Suprapubic skin (tissue), 3 donors: Measurements from ENCODE around the gene AP3D1.

Experiments
- POLR2A ChIP-seq, 2 donors: fragments of 450-650 bp; IDR thresholded peaks; one replicate each; pipeline ENCODE4 v1.6.1; 2017; ENCODE audit warnings: antibody characterized with exemption in 2 of 2, mild to moderate bottlenecking in 2 of 2, moderate library complexity in 2 of 2
- TF ChIP-seq, protein P1 (sequence below), 2 donors: fragments of 200-600 bp in 1 of 2; fragments of 450-650 bp in 1 of 2; sonication (generic) in 1 of 2; IDR thresholded peaks; one replicate each; pipeline ENCODE4 v1.5.1; 2016 to 2019; ENCODE audit warnings: antibody characterized with exemption in 2 of 2, mild to moderate bottlenecking in 1 of 2, moderate library complexity in 1 of 2

DNA sequence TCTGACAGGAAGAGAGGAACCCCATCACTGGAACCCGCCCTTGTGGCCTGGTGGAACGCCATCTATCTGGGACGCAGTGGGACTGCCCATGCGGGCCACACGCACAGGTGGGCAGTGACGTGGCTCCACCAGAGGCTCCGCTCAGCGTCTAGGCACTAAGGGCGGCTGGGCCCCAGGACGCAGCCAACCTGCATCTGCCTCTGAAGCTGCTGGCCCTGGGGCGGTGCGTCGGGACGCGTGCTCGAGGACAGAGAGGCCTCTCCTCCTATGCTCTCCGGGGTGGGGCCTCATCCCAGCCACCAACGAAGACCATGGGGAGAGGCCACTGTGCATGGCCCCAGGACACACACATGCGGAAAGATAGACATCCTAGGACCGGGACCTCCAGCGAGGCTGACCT, 36.5 kb downstream of the AP3D1 start:
- TF ChIP-seq, protein P1, sequence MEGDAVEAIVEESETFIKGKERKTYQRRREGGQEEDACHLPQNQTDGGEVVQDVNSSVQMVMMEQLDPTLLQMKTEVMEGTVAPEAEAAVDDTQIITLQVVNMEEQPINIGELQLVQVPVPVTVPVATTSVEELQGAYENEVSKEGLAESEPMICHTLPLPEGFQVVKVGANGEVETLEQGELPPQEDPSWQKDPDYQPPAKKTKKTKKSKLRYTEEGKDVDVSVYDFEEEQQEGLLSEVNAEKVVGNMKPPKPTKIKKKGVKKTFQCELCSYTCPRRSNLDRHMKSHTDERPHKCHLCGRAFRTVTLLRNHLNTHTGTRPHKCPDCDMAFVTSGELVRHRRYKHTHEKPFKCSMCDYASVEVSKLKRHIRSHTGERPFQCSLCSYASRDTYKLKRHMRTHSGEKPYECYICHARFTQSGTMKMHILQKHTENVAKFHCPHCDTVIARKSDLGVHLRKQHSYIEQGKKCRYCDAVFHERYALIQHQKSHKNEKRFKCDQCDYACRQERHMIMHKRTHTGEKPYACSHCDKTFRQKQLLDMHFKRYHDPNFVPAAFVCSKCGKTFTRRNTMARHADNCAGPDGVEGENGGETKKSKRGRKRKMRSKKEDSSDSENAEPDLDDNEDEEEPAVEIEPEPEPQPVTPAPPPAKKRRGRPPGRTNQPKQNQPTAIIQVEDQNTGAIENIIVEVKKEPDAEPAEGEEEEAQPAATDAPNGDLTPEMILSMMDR (IDR thresholded peaks at IDR 0.05), result no peak
- TF ChIP-seq POLR2A (IDR thresholded peaks at IDR 0.05), result no peak
